SK-N-SH treated with all-trans-retinoic acid at 6 μM for 48 hours (cell line): ENCODE measurements around the gene ACSL1.

Experiments used
- ATAC-seq: fragments of 200-7000 bp; cut with Tn5 transposase; 3 replicates; pipeline ENCODE4 v1.9.1; 2020; ENCODE audit warnings: mild to moderate bottlenecking, moderate library complexity
- BACH2 ChIP-seq: fragments of 250-450 bp; sonication (Bioruptor Pico); IDR thresholded peaks from 2 replicates; pipeline ENCODE4 v1.9.0; 2021; ENCODE audit warnings: mild to moderate bottlenecking, borderline replicate concordance
- CREB5 ChIP-seq: fragments of 250-450 bp; sonication (Bioruptor Pico); IDR thresholded peaks from 2 replicates; pipeline ENCODE4 v1.5.1; 2020; ENCODE audit warnings: low read depth, mild to moderate bottlenecking, moderate library complexity
- CSDC2 ChIP-seq: fragments of 250-450 bp; sonication (Bioruptor Pico); IDR thresholded peaks from 2 replicates; pipeline ENCODE4 v1.5.0; 2020; ENCODE audit warnings: mild to moderate bottlenecking, moderate library complexity
- CSRNP3 ChIP-seq: fragments of 250-450 bp; sonication (Bioruptor Pico); IDR thresholded peaks from 2 replicates; pipeline ENCODE4 v1.5.1; 2021; ENCODE audit warnings: mild to moderate bottlenecking, moderate library complexity
- GLIS3 ChIP-seq: fragments of 250-450 bp; sonication (Bioruptor Pico); IDR thresholded peaks from 2 replicates; pipeline ENCODE4 v1.5.0; 2020; ENCODE audit warnings: mild to moderate bottlenecking, moderate library complexity
- ISL1 ChIP-seq: fragments of 250-450 bp; sonication (Bioruptor Pico); IDR thresholded peaks from 2 replicates; pipeline ENCODE4 v2.1.2; 2022; ENCODE audit warnings: mild to moderate bottlenecking, moderate library complexity
- PATZ1 ChIP-seq: fragments of 250-450 bp; sonication (Bioruptor Pico); IDR thresholded peaks from 2 replicates; pipeline ENCODE4 v1.8.0; 2020; ENCODE audit warnings: mild to moderate bottlenecking, moderate library complexity, borderline replicate concordance
- POU6F1 ChIP-seq: fragments of 250-450 bp; sonication (Bioruptor Pico); IDR thresholded peaks from 2 replicates; pipeline ENCODE4 v1.8.0; 2021; ENCODE audit warnings: low read depth, mild to moderate bottlenecking, moderate library complexity, borderline replicate concordance
- RARB ChIP-seq: fragments of 250-450 bp; sonication (Bioruptor Pico); IDR thresholded peaks from 2 replicates; pipeline ENCODE4 v1.8.0; 2021; ENCODE audit warnings: mild to moderate bottlenecking, moderate library complexity
- SNAI2 ChIP-seq: fragments of 250-450 bp; sonication (Bioruptor Pico); IDR thresholded peaks from 2 replicates; pipeline ENCODE4 v1.5.0; 2020; ENCODE audit warnings: mild to moderate bottlenecking, moderate library complexity
- TCF4 ChIP-seq: fragments of 250-450 bp; sonication (Bioruptor Pico); IDR thresholded peaks from 2 replicates; pipeline ENCODE4 v1.8.0; 2021; ENCODE audit warnings: mild to moderate bottlenecking, moderate library complexity, borderline replicate concordance
- TOX ChIP-seq: fragments of 250-450 bp; sonication (Bioruptor Pico); IDR thresholded peaks from 2 replicates; pipeline ENCODE4 v1.8.0; 2021; ENCODE audit warnings: mild to moderate bottlenecking, moderate library complexity, borderline replicate concordance
- TSHZ2 ChIP-seq: fragments of 250-450 bp; sonication (Bioruptor Pico); IDR thresholded peaks from 2 replicates; pipeline ENCODE4 v1.5.0; 2020; ENCODE audit warnings: mild to moderate bottlenecking, moderate library complexity
- ZC3H10 ChIP-seq: fragments of 250-450 bp; sonication (Bioruptor Pico); IDR thresholded peaks from 2 replicates; pipeline ENCODE4 v1.5.1; 2021; ENCODE audit warnings: mild to moderate bottlenecking, moderate library complexity
- ZFP3 ChIP-seq: fragments of 250-450 bp; sonication (Bioruptor Pico); IDR thresholded peaks from 2 replicates; pipeline ENCODE4 v1.5.0; 2020; ENCODE audit warnings: mild to moderate bottlenecking, moderate library complexity
- ZFP30 ChIP-seq: fragments of 450-650 bp; formaldehyde crosslinking; IDR thresholded peaks from 2 replicates; pipeline ENCODE4 v1.5.0; 2022; ENCODE audit warnings: mild to moderate bottlenecking, moderate library complexity
- ZNF565 ChIP-seq: fragments of 450-650 bp; formaldehyde crosslinking; conservative IDR thresholded peaks from 2 replicates; pipeline ENCODE4 v1.5.0; 2020; ENCODE audit warnings: low read depth, mild to moderate bottlenecking, moderate library complexity
- ZNF70 ChIP-seq: fragments of 450-650 bp; formaldehyde crosslinking; IDR thresholded peaks from 2 replicates; pipeline ENCODE4 v1.5.0; 2020; ENCODE audit warnings: mild to moderate bottlenecking, moderate library complexity
- ZNF8 ChIP-seq: fragments of 450-650 bp; formaldehyde crosslinking; IDR thresholded peaks from 2 replicates; pipeline ENCODE4 v1.5.0; 2020; ENCODE audit warnings: mild to moderate bottlenecking, moderate library complexity

Gene ACSL1

GRCh38 chr4:184765473-184766340 is 60.1 kb downstream of the ACSL1 start:
- ATAC-seq = no peak
- TF ChIP-seq ZNF70 (no peak), TOX (no peak), BACH2 (CRISPR knock-in tag) (no peak), CREB5 (no peak), PATZ1 (CRISPR knock-in tag) (no peak), POU6F1 (CRISPR knock-in tag) (no peak), GLIS3 (CRISPR knock-in tag) (no peak), ZC3H10 (no peak), SNAI2 (no peak), ZFP30 (no peak), RARB (no peak), TCF4 (CRISPR knock-in tag) (no peak), TSHZ2 (no peak), CSDC2 (CRISPR knock-in tag) (no peak), ZFP3 (no peak)

GRCh38 chr4:184764601-184765000 is 61.2 kb downstream of the ACSL1 start:
- no peak for ATAC-seq
- TF ChIP-seq TOX (no peak), ZNF565 (CRISPR knock-in tag) (no peak), ZNF70 (no peak), CREB5 (no peak), ZNF8 (CRISPR knock-in tag) (no peak), RARB (no peak), ISL1 (CRISPR knock-in tag) (no peak), BACH2 (CRISPR knock-in tag) (no peak), TSHZ2 (no peak), PATZ1 (CRISPR knock-in tag) (no peak), ZC3H10 (no peak), ZFP30 (no peak), GLIS3 (CRISPR knock-in tag) (no peak), CSRNP3 (no peak), POU6F1 (CRISPR knock-in tag) (no peak)
